22Rv1 (cell line): ENCODE results near the gene ALG10B.

Experiments used
- ZFX ChIP-seq: fragments of 450-650 bp; IDR thresholded peaks from 2 replicates; pipeline ENCODE4 v1.6.1; 2017; ENCODE audit warnings: antibody characterized with exemption, borderline replicate concordance
- TF ChIP-seq, protein P1 (sequence below): fragments of 450-650 bp; IDR thresholded peaks from 2 replicates; pipeline ENCODE4 v1.5.1; 2017; ENCODE audit warnings: mild to moderate bottlenecking

DNA sequence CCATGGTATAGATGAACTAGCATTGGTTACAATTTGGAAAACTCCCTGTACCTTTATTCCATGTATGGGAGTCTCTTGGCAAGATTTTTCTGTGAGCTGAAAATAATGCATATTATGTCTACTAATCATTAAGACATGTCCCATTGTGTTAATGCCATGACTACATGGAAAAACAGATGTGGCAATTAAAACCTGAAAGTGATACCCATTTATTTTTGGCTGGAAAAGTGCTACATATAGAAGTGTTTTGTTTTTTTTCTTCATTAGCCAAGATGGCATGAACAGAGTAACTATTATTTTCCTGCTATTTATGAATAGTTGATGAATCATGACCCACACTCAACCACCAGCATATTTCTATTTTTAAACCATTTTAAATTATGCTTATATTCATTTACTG is 58.2 kb downstream of the ALG10B start:
- TF ChIP-seq, protein P1, sequence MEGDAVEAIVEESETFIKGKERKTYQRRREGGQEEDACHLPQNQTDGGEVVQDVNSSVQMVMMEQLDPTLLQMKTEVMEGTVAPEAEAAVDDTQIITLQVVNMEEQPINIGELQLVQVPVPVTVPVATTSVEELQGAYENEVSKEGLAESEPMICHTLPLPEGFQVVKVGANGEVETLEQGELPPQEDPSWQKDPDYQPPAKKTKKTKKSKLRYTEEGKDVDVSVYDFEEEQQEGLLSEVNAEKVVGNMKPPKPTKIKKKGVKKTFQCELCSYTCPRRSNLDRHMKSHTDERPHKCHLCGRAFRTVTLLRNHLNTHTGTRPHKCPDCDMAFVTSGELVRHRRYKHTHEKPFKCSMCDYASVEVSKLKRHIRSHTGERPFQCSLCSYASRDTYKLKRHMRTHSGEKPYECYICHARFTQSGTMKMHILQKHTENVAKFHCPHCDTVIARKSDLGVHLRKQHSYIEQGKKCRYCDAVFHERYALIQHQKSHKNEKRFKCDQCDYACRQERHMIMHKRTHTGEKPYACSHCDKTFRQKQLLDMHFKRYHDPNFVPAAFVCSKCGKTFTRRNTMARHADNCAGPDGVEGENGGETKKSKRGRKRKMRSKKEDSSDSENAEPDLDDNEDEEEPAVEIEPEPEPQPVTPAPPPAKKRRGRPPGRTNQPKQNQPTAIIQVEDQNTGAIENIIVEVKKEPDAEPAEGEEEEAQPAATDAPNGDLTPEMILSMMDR: no peak
- no peak for TF ChIP-seq ZFX
